Fibroblast of the aortic adventitia (primary cell): ENCODE results near the gene GOLGA6A. TPM values are rescaled to one million over a fixed set of nuclear protein-coding genes. Genes with fewer than 3 reads are reported as not detected.

Experiments
- DNase-seq: peaks from one replicate; pipeline ENCODE4 v3.0.0-alpha.2; 2010; ENCODE audit warnings: low read depth
- H3K4me3 ChIP-seq: 2 replicates; pipeline ENCODE4 v1.5.1; 2011; ENCODE audit warnings: low read depth, mild to moderate bottlenecking, control low read depth, low read length, moderate library complexity
- total RNA-seq: library from RNA; depleted of rRNA; stranded (reverse); fragments of >200 nt; gene quantifications from 2 replicates; pipeline ENCODE4 v1.2.3, GENCODE V29; 2012; ENCODE audit warnings: low replicate concordance
- TF ChIP-seq, protein P1 (sequence below): IDR thresholded peaks from 2 replicates; pipeline ENCODE4 v1.5.1; 2011; ENCODE audit warnings: mild to moderate bottlenecking, low read length, control low read depth, inconsistent platforms; ENCODE audit not compliant: insufficient read depth

Gene GOLGA6A
- total RNA-seq, 1 donor: not detected

DNA sequence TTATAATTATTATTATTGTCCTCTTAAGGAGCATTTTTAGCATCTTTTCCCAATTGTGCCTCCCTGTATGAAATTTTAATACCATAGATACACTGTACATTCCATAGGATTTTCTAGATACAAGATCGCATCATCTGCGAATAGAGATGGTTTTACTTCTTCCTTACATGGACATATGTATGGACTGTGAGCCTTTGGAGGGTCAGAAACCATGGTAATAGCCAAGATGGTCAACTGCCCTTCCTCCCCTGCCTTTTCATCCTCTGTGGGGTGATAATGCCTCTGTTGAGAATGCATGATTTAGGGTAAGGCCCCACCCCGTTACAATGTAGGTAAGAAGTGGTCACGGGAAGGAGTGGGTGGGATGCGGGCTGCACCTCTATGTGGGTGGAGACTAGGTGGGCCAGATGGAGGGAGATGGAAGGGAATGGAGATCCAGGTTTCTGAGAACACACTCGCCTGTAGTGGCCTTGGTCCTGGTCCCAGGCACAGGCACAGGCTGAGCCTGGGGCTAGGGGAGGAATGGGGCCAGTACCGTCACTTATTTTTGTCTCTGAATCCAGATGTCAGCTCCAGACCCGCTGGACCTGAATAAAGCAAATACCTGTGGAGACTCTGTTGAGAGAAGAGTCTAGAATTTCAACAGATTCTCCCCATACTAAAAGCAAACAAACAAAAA, 31.7 kb downstream of the GOLGA6A start:
- no peak for DNase-seq
- TF ChIP-seq, protein P1, sequence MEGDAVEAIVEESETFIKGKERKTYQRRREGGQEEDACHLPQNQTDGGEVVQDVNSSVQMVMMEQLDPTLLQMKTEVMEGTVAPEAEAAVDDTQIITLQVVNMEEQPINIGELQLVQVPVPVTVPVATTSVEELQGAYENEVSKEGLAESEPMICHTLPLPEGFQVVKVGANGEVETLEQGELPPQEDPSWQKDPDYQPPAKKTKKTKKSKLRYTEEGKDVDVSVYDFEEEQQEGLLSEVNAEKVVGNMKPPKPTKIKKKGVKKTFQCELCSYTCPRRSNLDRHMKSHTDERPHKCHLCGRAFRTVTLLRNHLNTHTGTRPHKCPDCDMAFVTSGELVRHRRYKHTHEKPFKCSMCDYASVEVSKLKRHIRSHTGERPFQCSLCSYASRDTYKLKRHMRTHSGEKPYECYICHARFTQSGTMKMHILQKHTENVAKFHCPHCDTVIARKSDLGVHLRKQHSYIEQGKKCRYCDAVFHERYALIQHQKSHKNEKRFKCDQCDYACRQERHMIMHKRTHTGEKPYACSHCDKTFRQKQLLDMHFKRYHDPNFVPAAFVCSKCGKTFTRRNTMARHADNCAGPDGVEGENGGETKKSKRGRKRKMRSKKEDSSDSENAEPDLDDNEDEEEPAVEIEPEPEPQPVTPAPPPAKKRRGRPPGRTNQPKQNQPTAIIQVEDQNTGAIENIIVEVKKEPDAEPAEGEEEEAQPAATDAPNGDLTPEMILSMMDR: no peak
- no peak overlapping the region for H3K4me3 ChIP-seq

DNA sequence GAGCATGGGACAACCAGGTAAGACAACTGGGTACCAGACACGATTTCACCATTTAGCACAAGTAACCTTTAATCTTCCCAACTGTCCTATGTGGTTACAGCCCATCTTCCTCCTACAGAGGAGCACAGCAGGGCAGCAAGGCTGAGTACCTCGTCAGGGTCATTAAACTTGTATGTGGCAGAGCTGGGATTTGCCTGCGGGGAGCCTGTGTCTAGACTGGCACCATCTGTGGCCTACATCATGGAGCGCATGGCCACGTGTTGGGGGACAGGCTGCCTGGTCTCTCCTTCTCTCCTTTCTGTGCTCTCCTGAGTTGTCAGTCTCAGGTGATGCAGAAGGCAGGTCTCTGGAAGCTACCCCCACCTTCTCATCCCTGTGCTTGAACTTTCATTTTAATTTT, 32.2 kb downstream of the GOLGA6A start:
- TF ChIP-seq, protein P1: no peak
- no peak overlapping the region for H3K4me3 ChIP-seq
- no peak for DNase-seq

DNA sequence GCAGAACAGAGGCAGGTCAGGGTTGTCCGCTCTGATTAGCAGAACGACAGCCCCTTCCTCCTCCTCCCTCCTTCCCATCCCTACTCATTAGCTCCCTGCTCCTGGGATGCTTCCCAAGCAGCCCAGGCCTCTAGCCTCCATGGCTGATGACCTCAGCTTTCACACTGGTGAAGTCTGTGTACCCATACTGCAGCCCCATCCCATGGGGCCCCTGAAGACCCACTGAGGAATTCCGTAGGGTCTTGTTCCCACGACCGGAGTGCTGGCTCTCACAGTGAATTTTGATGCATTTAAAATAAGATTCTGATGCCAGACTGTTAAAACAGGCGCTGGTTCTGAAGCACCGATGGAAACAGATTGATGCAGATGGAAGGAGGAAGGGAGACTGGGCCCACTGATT, 36.1 kb downstream of the GOLGA6A start:
- TF ChIP-seq, protein P1: no peak
- no peak overlapping the region for H3K4me3 ChIP-seq
- DNase-seq: no peak

DNA sequence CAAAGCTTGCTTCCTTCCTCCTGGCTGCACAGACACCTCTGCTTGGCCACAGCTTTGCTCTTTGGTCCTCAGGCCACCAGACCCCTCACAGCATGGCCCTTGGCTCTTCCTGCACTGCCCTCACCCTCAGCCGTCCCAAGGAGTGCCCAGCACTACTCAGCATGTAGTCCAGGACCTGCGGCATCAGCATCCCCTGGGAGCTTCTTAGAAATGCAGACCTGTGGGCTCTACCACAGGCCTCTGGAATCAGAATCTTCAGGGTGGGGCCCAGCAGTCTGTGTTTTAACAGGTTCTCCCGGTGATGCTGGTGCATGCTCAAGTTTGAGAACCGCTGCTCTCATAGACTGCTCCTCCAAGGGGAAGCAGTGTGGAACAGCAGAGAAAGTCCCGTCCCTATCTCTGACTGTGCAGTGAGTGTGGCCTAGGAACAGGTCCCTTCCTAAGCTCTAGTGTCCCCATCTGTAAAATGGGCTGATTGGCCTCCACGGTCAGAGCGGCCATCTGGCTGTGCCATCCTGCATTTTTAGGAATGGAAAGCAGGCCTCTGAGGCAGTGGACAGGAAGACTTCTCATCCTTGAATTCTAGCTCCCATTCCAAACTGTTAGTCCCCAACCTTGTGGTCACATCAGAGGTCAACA, 36.6 kb downstream of the GOLGA6A start:
- no peak overlapping the region for H3K4me3 ChIP-seq
- DNase-seq: no peak
- TF ChIP-seq, protein P1: no peak

DNA sequence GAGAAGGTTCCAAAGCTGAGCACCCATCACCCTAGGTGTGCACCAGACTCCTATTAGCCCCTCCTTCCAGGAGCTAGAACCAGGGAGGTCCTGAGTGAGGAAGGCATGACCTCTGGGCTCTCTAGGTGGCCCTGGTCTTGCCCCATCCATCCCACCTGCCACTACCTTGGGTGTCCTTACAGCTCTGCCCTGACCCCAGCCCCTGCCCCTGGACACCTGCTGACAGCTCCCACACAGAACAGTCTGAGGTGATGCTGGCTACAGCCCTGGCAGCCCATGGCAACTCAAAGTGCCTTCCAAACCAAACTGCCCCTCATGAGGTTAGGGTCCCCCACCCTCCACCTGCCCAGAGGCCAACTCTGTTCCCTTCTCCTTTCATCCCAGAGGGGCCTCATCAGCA, 37.2 kb downstream of the GOLGA6A start:
- no peak for DNase-seq
- TF ChIP-seq, protein P1: no peak
- no peak overlapping the region for H3K4me3 ChIP-seq

DNA sequence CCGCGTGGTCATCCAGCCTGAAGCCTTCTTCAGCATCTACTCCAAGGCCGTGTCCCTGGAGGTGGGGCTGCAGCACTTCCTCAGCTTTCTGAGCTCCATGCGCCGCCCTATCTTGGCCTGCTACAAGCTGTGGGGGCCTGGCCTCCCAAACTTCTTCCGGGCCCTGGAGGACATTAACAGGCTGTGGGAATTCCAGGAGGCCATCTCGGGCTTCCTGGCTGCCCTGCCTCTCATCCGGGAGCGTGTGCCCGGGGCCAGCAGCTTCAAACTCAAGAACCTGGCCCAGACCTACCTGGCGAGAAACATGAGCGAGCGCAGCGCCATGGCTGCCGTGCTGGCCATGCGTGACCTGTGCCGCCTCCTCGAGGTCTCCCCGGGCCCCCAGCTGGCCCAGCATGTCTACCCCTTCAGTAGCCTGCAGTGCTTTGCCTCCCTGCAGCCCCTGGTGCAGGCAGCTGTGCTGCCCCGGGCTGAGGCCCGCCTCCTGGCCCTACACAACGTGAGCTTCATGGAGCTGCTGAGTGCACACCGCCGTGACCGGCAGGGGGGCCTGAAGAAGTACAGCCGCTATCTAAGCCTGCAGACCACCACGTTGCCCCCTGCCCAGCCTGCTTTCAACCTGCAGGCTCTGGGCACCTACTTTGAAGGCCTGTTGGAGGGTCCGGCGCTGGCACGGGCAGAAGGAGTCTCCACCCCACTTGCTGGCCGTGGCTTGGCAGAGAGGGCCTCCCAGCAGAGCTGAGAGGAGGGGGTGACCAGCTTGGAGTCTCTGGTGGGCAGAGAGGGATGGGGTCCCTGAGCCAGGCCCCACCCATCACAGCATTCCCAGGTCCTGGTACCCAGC, 37.9 kb downstream of the GOLGA6A start:
- TF ChIP-seq, protein P1: no peak
- no peak overlapping the region for H3K4me3 ChIP-seq
- DNase-seq: peak; percentile 34
